H1 (cell line): ENCODE results near the gene DGKI. TPM values are rescaled to one million over a fixed set of nuclear protein-coding genes. Genes with fewer than 3 reads are reported as not detected.

Experiments
- CTCF ChIA-PET: fragments of 300-600 bp; sonication (Branson Sonifier 250); formaldehyde crosslinking; loops from one replicate; lab custom pipeline; 2021; ENCODE audit not compliant: partially characterized antibody; lab: Charles Lee
- POLR2A ChIA-PET: fragments of 300-600 bp; sonication (Branson Sonifier 250); formaldehyde crosslinking; loops from one replicate; lab custom pipeline; 2021; ENCODE audit warnings: inconsistent platforms; ENCODE audit not compliant: partially characterized antibody; lab: Charles Lee
- DNase-seq, 2 experiments: peaks; one replicate each; pipeline versions ENCODE4 v3.0.0 to v3.0.0-alpha.2; 2010 to 2022; ENCODE audit warnings: low spot score in 2 of 2, low read depth in 1 of 2, mixed read lengths in 1 of 2
- FAIRE-seq: peaks from 2 replicates; lab custom pipeline; 2011; peaks lifted over from hg19 to GRCh38; lab: Jason Lieb, UNC
- H2AFZ ChIP-seq: 2 replicates; pipeline ENCODE4 v1.8.1; 2012; ENCODE audit warnings: low read length, inconsistent platforms
- H2AK5ac ChIP-seq: 2 replicates; pipeline ENCODE4 v1.6.1; 2013; ENCODE audit warnings: low read depth, low read length
- H2BK120ac ChIP-seq: replicated peaks from 2 replicates; pipeline ENCODE3; 2013; ENCODE audit warnings: low read depth, low read length, inconsistent platforms
- H2BK12ac ChIP-seq: 2 replicates; pipeline ENCODE4 v1.6.1; 2013; ENCODE audit warnings: low read depth, low read length
- H2BK15ac ChIP-seq: 2 replicates; pipeline ENCODE4 v1.6.1; 2013; ENCODE audit warnings: low read length
- H2BK20ac ChIP-seq: 2 replicates; pipeline ENCODE4 v1.6.1; 2013; ENCODE audit warnings: low read length
- H2BK5ac ChIP-seq: 2 replicates; pipeline ENCODE4 v1.6.1; 2013; ENCODE audit warnings: low read depth, low read length
- H3K14ac ChIP-seq: 2 replicates; pipeline ENCODE4 v1.6.1; 2013; ENCODE audit warnings: inconsistent platforms; ENCODE audit not compliant: insufficient read length
- H3K18ac ChIP-seq: 2 replicates; pipeline ENCODE4 v1.6.1; 2013; ENCODE audit warnings: low read length; ENCODE audit errors: extremely low read depth
- H3K23ac ChIP-seq: 2 replicates; pipeline ENCODE4 v1.6.1; 2013; ENCODE audit warnings: inconsistent platforms; ENCODE audit not compliant: insufficient read length
- H3K23me2 ChIP-seq: 2 replicates; pipeline ENCODE4 v1.6.1; 2013; ENCODE audit warnings: low read depth, low read length
- H3K27ac ChIP-seq: 2 replicates; pipeline ENCODE4 v1.6.1; 2011; ENCODE audit warnings: low read depth, low read length, inconsistent platforms
- H3K27me3 ChIP-seq, 4 experiments: replicated peaks in 1 of 4; 1 replicate in 1 of 4; 2 replicates in 3 of 4; pipeline versions ENCODE4 v1.6.1 to v1.8.1; 2011 to 2013; ENCODE audit warnings: low read length in 3 of 4, mild to moderate bottlenecking in 3 of 4, inconsistent platforms in 2 of 4, mixed read lengths in 2 of 4, moderate library complexity in 1 of 4; ENCODE audit not compliant: control insufficient read depth in 3 of 4, insufficient read depth in 3 of 4; ENCODE audit errors: extremely low read depth in 1 of 4
- H3K36me3 ChIP-seq, 4 experiments: 2 replicates each; pipeline versions ENCODE4 v1.6.1 to v1.8.1; 2011 to 2013; ENCODE audit warnings: mild to moderate bottlenecking in 4 of 4, low read length in 3 of 4, moderate library complexity in 2 of 4, control low read depth in 1 of 4, inconsistent platforms in 1 of 4; ENCODE audit not compliant: insufficient read depth in 4 of 4, control insufficient read depth in 2 of 4
- H3K4ac ChIP-seq: replicated peaks from 2 replicates; pipeline ENCODE3; 2013; ENCODE audit warnings: low read length, low read depth, mixed read lengths, inconsistent platforms; ENCODE audit not compliant: insufficient read length
- H3K4me1 ChIP-seq, 4 experiments: replicated peaks in 1 of 4; 1 replicate in 1 of 4; 2 replicates in 3 of 4; pipeline versions ENCODE4 v1.6.1 to v1.8.1; 2011 to 2013; ENCODE audit warnings: low read length in 3 of 4, inconsistent platforms in 2 of 4, mixed read lengths in 1 of 4; ENCODE audit not compliant: insufficient read depth in 4 of 4, control insufficient read depth in 3 of 4
- H3K4me2 ChIP-seq, 2 experiments: 2 replicates each; pipeline versions ENCODE4 v1.6.1 to v1.8.1; 2011 to 2013; ENCODE audit warnings: low read depth in 2 of 2, low read length in 2 of 2, control low read depth in 1 of 2, inconsistent platforms in 1 of 2, mild to moderate bottlenecking in 1 of 2; ENCODE audit not compliant: insufficient read depth in 1 of 2
- H3K4me3 ChIP-seq, 4 experiments: fragments of 200-600, 300-600 bp in 1 of 4; sonication (generic), shearing (Covaris generic), sonication (Bioruptor Twin) in 1 of 4; 2 replicates each; pipeline versions ENCODE4 v1.5.1 to v1.8.1; 2011 to 2016; ENCODE audit warnings: low read length in 4 of 4, low read depth in 3 of 4, control low read depth in 2 of 4, inconsistent platforms in 2 of 4, mild to moderate bottlenecking in 2 of 4, mixed read lengths in 1 of 4, moderate library complexity in 1 of 4; ENCODE audit not compliant: insufficient read depth in 2 of 4; ENCODE audit errors: extremely low read depth in 1 of 4
- H3K56ac ChIP-seq: replicated peaks from 2 replicates; pipeline ENCODE3; 2013; ENCODE audit warnings: low read depth, mild to moderate bottlenecking, mixed read lengths, low read length, inconsistent platforms; ENCODE audit not compliant: insufficient read length
- H3K79me1 ChIP-seq: 2 replicates; pipeline ENCODE4 v1.6.1; 2013; ENCODE audit warnings: low read depth, low read length, control low read depth
- H3K79me2 ChIP-seq, 2 experiments: 2 replicates each; pipeline versions ENCODE4 v1.6.1 to v1.8.1; 2012 to 2013; ENCODE audit warnings: low read length in 2 of 2, mild to moderate bottlenecking in 2 of 2, inconsistent platforms in 1 of 2; ENCODE audit not compliant: insufficient read depth in 2 of 2, control insufficient read depth in 1 of 2
- H3K9ac ChIP-seq, 4 experiments: replicated peaks in 1 of 4; 1 replicate in 1 of 4; 2 replicates in 3 of 4; pipeline versions ENCODE4 v1.6.1 to v1.8.1; 2011 to 2013; ENCODE audit warnings: low read depth in 3 of 4, low read length in 3 of 4, control low read depth in 2 of 4, mild to moderate bottlenecking in 2 of 4, moderate library complexity in 2 of 4, inconsistent platforms in 1 of 4; ENCODE audit errors: extremely low read depth in 1 of 4
- H3K9me3 ChIP-seq, 2 experiments: 2 replicates each; pipeline versions ENCODE4 v1.6.1 to v1.8.1; 2012 to 2013; ENCODE audit warnings: mild to moderate bottlenecking in 2 of 2, moderate library complexity in 2 of 2, control low read depth in 1 of 2, inconsistent platforms in 1 of 2, low read depth in 1 of 2, low read length in 1 of 2, mixed read lengths in 1 of 2; ENCODE audit not compliant: insufficient read depth in 2 of 2
- H4K20me1 ChIP-seq, 2 experiments: replicated peaks in 1 of 2; 2 replicates each; pipeline versions ENCODE3 to v1.8.1; 2011 to 2013; ENCODE audit warnings: inconsistent platforms in 2 of 2, low read length in 2 of 2, mild to moderate bottlenecking in 1 of 2; ENCODE audit not compliant: insufficient read depth in 2 of 2, control insufficient read depth in 1 of 2
- H4K5ac ChIP-seq: 2 replicates; pipeline ENCODE4 v1.6.1; 2013; ENCODE audit warnings: low read length, low read depth, mixed read lengths, inconsistent platforms; ENCODE audit not compliant: insufficient read length
- H4K8ac ChIP-seq: 2 replicates; pipeline ENCODE4 v1.8.0; 2013; ENCODE audit warnings: mild to moderate bottlenecking, moderate library complexity, low read length, inconsistent platforms; ENCODE audit not compliant: insufficient read depth; ENCODE audit errors: extremely low read depth
- H4K91ac ChIP-seq: replicated peaks from 2 replicates; pipeline ENCODE3; 2013; ENCODE audit warnings: low read length, mixed read lengths, inconsistent platforms; ENCODE audit not compliant: insufficient read length
- CBX8 ChIP-seq: fragments of 300-800, 300-1000 bp; sonication (generic); IDR thresholded peaks from 2 replicates; pipeline ENCODE4 v1.7.1; 2016; ENCODE audit warnings: low read depth, low read length, borderline replicate concordance
- CHD1 ChIP-seq: IDR thresholded peaks from 2 replicates; pipeline ENCODE4 v1.6.1; 2012; ENCODE audit warnings: low read depth, low read length, improper control_type of control experiment
- CHD2 ChIP-seq: IDR thresholded peaks from 2 replicates; pipeline ENCODE4 v1.6.1; 2012; ENCODE audit warnings: low read length, improper control_type of control experiment
- CREB1 ChIP-seq: IDR thresholded peaks from 2 replicates; pipeline ENCODE4 v1.6.1; 2012; ENCODE audit warnings: inconsistent platforms
- EGR1 ChIP-seq: IDR thresholded peaks from 2 replicates; pipeline ENCODE4 v1.6.1; 2011; ENCODE audit warnings: low read depth, low read length, borderline replicate concordance
- GABPA ChIP-seq: IDR thresholded peaks from 2 replicates; pipeline ENCODE4 v1.6.1; 2011; ENCODE audit warnings: mild to moderate bottlenecking, low read length, moderate library complexity, borderline replicate concordance; ENCODE audit not compliant: insufficient read depth
- HDAC2 ChIP-seq, 2 experiments: fragments of 300-600 bp in 1 of 2; sonication (generic) in 1 of 2; IDR thresholded peaks; 2 replicates each; pipeline ENCODE4 v1.6.1; 2011 to 2012; ENCODE audit warnings: low read depth in 2 of 2, low read length in 2 of 2, mild to moderate bottlenecking in 2 of 2, moderate library complexity in 2 of 2, borderline replicate concordance in 1 of 2, inconsistent platforms in 1 of 2
- JUND ChIP-seq: IDR thresholded peaks from 2 replicates; pipeline ENCODE4 v1.6.1; 2011; ENCODE audit warnings: mild to moderate bottlenecking, improper control_type of control experiment, low read length
- MAFK ChIP-seq: IDR thresholded peaks from 2 replicates; pipeline ENCODE4 v1.6.1; 2012; ENCODE audit warnings: low read depth, mild to moderate bottlenecking, improper control_type of control experiment, low read length
- POLR2A ChIP-seq, 2 experiments: IDR thresholded peaks; 1 replicate in 1 of 2; 2 replicates in 1 of 2; pipeline ENCODE4 v1.6.1; 2011; ENCODE audit warnings: low read depth in 2 of 2, low read length in 2 of 2, mild to moderate bottlenecking in 2 of 2; ENCODE audit errors: control extremely low read depth in 1 of 2
- RAD21 ChIP-seq, 2 experiments: IDR thresholded peaks in 1 of 2; conservative IDR thresholded peaks in 1 of 2; 2 replicates each; pipeline ENCODE4 v1.6.1; 2011; ENCODE audit warnings: low read depth in 2 of 2, low read length in 2 of 2, improper control_type of control experiment in 1 of 2, inconsistent platforms in 1 of 2, mild to moderate bottlenecking in 1 of 2, moderate library complexity in 1 of 2
- RNF2 ChIP-seq: fragments of 200-900, 300-1000 bp; sonication (generic); IDR thresholded peaks from 2 replicates; pipeline ENCODE4 v1.7.1; 2016; ENCODE audit warnings: borderline replicate concordance, low read depth, mild to moderate bottlenecking, antibody characterized with exemption, low read length; ENCODE audit not compliant: poor library complexity, severe bottlenecking; ENCODE audit errors: missing control alignments
- RXRA ChIP-seq: IDR thresholded peaks from 2 replicates; pipeline ENCODE4 v1.6.1; 2011; ENCODE audit warnings: low read depth, mild to moderate bottlenecking, low read length, moderate library complexity; ENCODE audit not compliant: insufficient read depth
- TEAD4 ChIP-seq: IDR thresholded peaks from 2 replicates; pipeline ENCODE4 v1.6.1; 2012; ENCODE audit warnings: low read depth, low read length, inconsistent platforms, mixed read lengths
- WGBS, 2 experiments: shearing (Covaris generic) in 1 of 2; methylation state at CpG; one replicate each; pipeline versions ENCODE4 v1.1.6 to v1.1.7; 2013 to 2015; ENCODE audit warnings: low lambda C conversion rate in 2 of 2, mixed read lengths in 2 of 2, inconsistent platforms in 1 of 2, low coverage in 1 of 2, missing lambda C conversion rate in 1 of 2; ENCODE audit not compliant: insufficient replicate concordance in 2 of 2, insufficient coverage in 1 of 2, insufficient read length in 1 of 2; ENCODE audit errors: extremely low coverage in 1 of 2, missing lambda C conversion rate in 1 of 2; 5-methylcytosine and 5-hydroxymethylcytosine counted together
- polyA plus RNA-seq, 7 experiments: library from polyadenylated mRNA; depleted of rRNA in 3 of 7; stranded (reverse) in 5 of 7; unstranded in 2 of 7; fragments of >200 nt in 5 of 7; fragments of 200-250 nt in 2 of 7; gene quantifications; 1 replicate in 5 of 7; 2 replicates in 1 of 7; 4 replicates in 1 of 7; pipeline versions ENCODE4 v1.2.1 to v1.2.3, GENCODE V29; 2011 to 2013; ENCODE audit warnings: missing spikeins in 2 of 7, mixed read lengths in 2 of 7
- total RNA-seq: library from RNA; stranded (reverse); fragmentation: NEBNext Ultra II Directional; extraction: Animal tissue kit (Norgen Biotek cat#: 25700); gene quantifications from 2 replicates; pipeline ENCODE4 v1.2.1, GENCODE V29; 2021

Gene DGKI
- total and polyA plus RNA-seq, 2 of the 8 experiments (the other 6 are each of a cell fraction or from before 2014, with no cell fraction given), result 0.20 to 0.71 TPM

GRCh38 chr7:137689761-137690160 lies 157.0 kb downstream of the DGKI start:
- 90% methylated on average over 2 of the region's 2 CpGs; no CpG with 5 or more reads in 1 of the 2 experiments for WGBS, 2 experiments
- no peak for FAIRE-seq
- no peak overlapping the region for H4K5ac ChIP-seq
- H3K4me3 ChIP-seq, result no peak overlapping the region
- H3K23ac ChIP-seq, result no peak overlapping the region
- ChIA-PET CTCF (interaction anchor here (1.5 to 2.5 kb wide), 4 partner anchors 20 to 34 kb away, joined by 3 to 7 read pairs (median 4); no protein-coding TSS in a partner anchor), POLR2A (no interaction called here)
- H2BK120ac ChIP-seq, result no peak overlapping the region
- H2BK15ac ChIP-seq, result no peak overlapping the region
- H3K4me1 ChIP-seq, result no peaks in the 10 kb centered on the region; a peak in 1 of 7 replicates
- no peak overlapping the region for H4K91ac ChIP-seq
- H2BK5ac ChIP-seq, result no peak overlapping the region
- no peaks in the 10 kb centered on the region for H3K79me2 ChIP-seq
- no peaks in the 10 kb centered on the region for H4K20me1 ChIP-seq
- H3K36me3 ChIP-seq, result no peaks in the 10 kb centered on the region
- H3K14ac ChIP-seq, result no peak overlapping the region
- H3K56ac ChIP-seq, result no peak overlapping the region
- no peaks in the 10 kb centered on the region for H3K23me2 ChIP-seq
- no peak overlapping the region for H3K4me2 ChIP-seq
- no peak overlapping the region for H4K8ac ChIP-seq
- no peak overlapping the region for H3K4ac ChIP-seq
- H2AK5ac ChIP-seq, result no peak overlapping the region
- no peak overlapping the region for H2AFZ ChIP-seq
- H3K9me3 ChIP-seq, result no peaks in the 10 kb centered on the region
- no peaks in the 10 kb centered on the region for H3K79me1 ChIP-seq
- H3K27me3 ChIP-seq, result peaks cover 0 to under 1% (median 0%) of the 10 kb centered on the region in 4 experiments; a peak in 1 of 7 replicates
- no peak for DNase-seq
- H3K18ac ChIP-seq, result no peak overlapping the region
- no peak overlapping the region for H2BK12ac ChIP-seq
- no peak overlapping the region for H3K9ac ChIP-seq
- H3K27ac ChIP-seq, result no peak overlapping the region
- H2BK20ac ChIP-seq, result no peak overlapping the region
- TF ChIP-seq CBX8, result no peak
- TF ChIP-seq EGR1, result no peak
- TF ChIP-seq GABPA, result no peak
- TF ChIP-seq JUND, result no peak
- no peak for TF ChIP-seq TEAD4
- TF ChIP-seq CHD1, result no peak
- no peak for TF ChIP-seq MAFK
- no peak for TF ChIP-seq POLR2A (IDR thresholded peaks at IDR 0.05; ENCODE audit: control extremely low read depth in 1 of 2, low read depth in 2 of 2, low read length in 2 of 2)
- TF ChIP-seq CHD2, result no peak
- no peak for TF ChIP-seq CREB1
- TF ChIP-seq RNF2, result no peak
- no peak for TF ChIP-seq RXRA
- TF ChIP-seq RAD21 (IDR thresholded peaks at IDR 0.05 in 1 of 2, conservative IDR thresholded peaks at IDR 0.05 in 1 of 2; ENCODE audit: low read depth in 2 of 2, low read length in 2 of 2), result no peak
- TF ChIP-seq HDAC2 (IDR thresholded peaks at IDR 0.05; ENCODE audit: borderline replicate concordance in 1 of 2, low read depth in 2 of 2, low read length in 2 of 2), result no peak
